G401.6 (cell line): Measurements from ENCODE around the gene CA4.
"Not testable (repeated sequence)": the region's sequence is repeated elsewhere in the genome, so short reads cannot be mapped to it uniquely, and the experiment has no call there.

Experiments
- FAIRE-seq: peaks from 2 replicates; lab custom pipeline; 2012; peaks lifted over from hg19 to GRCh38; lab: Jason Lieb, UNC

CA4 gene

DNA sequence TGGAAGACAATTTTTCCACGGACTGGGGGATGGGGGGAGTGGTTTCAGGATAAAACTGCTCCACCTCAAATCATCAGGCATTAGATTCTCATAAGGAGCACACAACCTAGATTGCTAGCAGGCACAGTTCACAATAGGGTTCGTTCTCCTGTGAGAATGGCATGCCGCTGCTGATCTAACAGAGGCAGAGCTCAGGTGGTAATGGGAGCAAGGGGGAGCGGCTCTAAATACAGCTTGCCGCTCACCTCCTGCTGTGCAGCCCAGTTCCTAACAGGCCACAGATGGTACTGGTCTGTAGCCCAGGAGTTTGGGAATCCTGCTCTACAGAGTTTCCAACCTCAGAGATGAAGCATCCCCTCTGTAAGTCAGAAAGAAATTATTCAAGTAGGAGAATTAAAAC lies 27.0 kb downstream of the CA4 start:
- not testable (repeated sequence) for FAIRE-seq

DNA sequence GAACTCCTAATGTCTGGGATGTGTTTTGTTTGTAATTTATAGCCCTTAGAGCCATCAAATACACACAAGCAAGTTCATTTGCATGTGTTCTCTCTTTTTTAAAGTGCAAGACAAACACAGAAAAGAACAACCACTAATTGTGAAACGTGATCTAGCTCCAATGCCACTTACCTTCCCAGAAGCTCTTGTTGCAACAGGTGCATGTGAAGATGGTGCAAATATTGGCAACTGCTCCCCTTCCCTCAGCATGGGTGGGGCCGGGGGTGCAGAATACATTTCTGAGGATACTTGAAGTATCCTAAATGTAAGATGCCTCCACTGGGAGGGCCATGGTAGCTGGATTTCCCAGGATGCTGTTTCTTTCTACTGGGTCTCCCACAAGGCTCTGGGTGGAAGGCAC lies 28.4 kb downstream of the CA4 start:
- FAIRE-seq = not testable (repeated sequence)

DNA sequence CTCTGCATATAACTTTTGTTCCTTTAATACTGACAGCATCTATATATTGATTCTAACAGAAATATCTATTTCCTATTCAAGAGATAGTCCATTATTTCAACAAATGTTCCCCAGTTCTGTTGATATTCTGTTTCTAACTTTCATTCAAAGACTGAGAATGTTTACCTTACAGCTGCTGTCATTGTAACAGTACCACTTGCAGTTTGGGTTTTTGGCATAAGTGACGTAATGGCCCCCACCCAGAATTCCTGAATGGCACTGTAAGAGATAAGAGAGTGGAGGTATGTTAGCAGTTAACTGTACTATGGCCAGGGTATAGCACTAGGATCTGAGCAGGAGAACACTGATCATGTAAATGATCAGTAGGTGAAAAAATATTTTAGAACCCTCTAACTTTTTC lies 30.6 kb downstream of the CA4 start:
- FAIRE-seq = not testable (repeated sequence)

DNA sequence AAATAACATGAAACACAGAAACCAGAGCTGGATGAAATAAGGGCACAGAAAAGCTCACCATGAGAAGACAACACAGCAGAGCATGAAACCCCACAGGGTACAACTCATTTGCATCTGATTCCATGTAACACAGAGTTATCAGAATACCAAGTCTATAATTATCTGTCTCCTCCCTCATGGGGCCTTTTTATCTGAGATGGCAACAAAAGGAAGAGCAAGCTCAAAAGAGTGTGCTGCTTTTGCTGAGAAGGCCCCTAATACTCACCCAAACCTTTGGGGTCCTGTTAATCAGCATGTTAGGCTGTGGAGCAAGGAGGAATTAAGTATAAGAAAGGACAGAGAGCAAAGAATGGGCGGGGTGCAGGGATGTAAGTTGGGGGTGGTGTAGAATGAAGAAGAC lies 36.6 kb downstream of the CA4 start:
- not testable (repeated sequence) for FAIRE-seq

DNA sequence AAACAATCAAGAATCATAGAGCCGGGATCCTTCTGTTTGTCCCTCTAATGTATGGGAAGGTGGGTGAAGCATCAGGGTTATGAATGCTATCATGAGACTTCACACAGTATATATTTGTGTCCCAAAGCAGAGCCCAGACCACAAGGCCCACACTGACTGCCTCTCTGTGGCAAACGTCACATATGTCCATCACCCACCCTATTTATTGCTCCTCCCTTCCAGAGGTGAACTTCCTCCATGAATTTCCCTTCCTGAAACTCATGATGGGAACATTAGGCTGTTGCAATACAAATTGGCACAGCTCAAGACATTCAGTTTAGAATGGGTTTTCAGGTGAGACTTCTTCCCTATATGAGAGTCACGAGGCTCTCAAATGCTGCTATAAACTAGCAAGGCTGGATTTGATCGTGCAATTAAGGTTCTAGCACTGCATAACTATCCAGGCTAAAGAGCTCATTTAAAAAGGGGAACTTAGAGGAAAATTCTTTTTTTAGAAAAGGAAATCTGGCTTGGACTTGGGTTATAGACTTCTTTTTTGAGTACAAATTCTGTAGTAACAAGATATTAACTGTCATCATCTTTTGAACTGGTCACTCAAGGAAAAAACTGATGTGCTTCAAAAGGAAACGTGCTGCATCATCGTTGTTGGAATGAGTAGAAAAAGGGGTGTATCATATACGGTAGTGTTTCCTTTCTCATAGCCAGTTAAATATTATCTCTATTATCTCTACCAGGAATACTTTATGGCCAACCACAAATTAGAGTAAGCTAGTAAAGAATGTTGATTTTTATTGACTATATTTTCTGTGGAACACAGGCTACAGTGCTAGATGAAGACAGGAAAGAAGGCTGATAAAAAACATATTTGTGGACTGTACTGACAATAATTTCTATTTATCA lies 37.3 kb downstream of the CA4 start:
- FAIRE-seq = not testable (repeated sequence)

DNA sequence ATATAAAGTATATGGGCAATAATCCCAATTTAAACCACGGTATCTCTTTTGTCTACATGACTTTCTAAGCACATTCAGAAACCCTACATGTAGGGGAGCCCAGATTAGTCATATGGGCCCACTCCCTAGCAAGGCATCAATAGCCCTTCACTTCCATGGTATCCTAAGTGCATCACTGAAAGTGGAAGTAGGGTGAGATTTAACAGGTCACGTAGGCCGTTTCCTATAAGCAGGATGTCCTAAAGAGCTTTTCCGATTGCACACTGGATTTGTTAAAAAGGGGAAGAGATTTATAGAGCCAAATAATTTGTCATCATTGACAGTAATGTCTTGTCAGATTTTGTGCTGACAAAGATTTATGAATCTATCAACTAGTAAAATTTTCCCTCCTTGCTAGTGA lies 39.0 kb downstream of the CA4 start:
- FAIRE-seq = no peak

DNA sequence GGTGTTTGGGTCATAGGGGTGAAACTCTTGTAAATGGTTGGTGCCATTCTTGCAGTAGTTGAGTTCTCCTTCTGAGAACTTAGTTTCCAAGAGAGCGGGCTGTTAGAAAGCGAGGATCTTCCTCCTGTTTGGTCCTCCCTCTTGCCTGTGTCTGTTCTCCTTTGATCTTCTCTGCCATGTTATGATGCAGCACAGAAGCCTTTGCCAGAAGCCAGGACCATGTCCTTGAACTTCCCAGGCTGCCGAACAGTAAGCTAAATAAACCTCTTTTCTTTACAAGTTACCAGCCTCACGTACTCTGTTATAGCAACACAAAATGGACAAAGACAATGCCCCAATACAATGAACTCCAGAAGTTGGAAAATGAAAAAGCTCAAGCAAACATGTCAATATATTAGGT lies 40.3 kb downstream of the CA4 start:
- FAIRE-seq = not testable (repeated sequence)

DNA sequence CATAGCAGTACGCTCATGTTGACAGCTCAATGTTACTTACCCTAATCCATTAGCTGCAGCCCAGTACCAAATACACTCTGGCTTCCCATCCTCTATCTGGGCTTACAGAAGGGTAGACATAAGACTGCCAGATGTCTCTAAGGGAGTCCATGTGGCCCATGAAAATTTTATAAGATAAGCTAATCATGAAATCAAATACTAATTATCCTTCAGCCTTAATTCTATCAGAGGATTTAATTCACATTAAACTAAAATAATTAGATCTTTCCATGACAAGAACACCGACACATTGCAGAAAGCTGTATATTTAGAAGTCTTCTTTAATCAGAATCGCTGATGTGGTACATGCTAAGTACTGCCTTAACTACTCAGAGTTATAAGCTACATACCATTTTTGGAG lies 43.3 kb downstream of the CA4 start:
- FAIRE-seq = not testable (repeated sequence)

DNA sequence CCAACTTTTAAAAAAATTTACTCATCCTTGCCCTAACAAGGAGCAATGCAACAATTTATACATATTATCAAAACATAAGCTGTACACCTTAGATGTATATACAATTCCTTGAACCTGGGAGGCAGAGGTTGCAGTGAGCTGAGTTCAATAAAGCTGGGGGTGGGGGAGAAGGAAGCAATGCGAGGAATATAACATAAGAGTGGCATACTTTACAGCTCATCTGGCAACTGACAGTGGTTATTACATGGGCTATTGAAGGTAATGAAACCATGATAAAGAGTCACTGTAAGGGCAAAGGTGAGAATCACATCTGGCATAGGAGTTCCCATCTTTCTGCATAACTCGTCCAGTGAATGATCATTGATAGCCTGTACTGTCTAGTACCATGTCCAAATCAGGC lies 43.7 kb downstream of the CA4 start:
- FAIRE-seq = no peak

DNA sequence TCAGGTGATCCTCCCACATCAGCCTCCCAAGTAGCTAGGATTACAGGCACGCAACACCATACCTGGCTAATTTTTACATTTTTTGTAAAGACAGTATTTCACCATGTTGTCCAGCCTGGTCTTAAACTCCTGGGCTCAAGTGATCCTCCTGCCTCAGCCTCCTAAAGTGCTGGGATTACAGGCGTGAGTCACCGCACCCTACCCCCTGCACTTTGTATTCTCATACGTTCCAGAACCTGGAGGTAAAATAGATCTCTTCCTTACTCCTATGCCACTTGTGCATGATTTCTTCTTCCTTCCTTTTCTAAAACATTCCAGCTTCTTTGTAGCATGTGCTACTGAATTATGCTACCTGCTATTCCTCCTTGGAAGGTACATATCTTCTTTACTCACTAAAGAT lies 44.4 kb downstream of the CA4 start:
- not testable (repeated sequence) for FAIRE-seq

DNA sequence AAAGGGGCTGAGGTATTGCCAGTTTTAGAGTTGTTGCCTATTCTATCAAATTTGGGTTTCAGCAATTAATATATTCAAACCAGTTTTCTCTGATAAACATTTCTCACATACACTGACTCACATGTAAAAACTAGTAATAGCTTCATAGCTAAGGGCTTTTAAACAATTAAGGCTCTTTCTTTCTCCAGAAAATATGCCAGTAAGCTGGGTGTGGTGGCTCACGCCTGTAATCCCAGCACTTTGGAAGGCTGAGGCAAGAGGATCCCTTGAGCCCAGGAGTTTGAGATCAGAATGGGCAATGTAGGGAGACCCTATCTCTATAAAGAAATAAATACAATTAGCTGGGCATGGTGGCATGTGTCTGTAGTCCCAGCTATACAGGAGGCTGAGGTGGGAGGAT lies 48.9 kb downstream of the CA4 start:
- not testable (repeated sequence) for FAIRE-seq

DNA sequence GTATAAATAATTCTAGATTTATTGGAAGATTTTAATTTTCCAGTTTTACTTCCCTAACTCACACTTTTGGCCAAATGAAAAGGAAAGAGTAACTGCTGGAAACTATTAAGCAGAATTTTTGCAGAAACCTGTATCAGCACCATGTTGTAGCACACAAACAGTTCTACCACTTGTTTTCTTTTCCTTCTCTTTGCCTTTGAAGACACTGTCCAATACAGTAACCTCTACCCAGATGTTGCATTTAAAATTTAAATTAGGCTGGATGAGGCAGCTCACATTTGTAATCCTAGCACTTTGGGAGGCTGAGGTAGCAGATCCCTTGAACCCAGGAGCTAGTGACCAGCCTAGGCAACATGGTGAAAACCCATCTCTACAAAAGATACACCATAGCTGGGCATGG lies 56.0 kb downstream of the CA4 start:
- FAIRE-seq = not testable (repeated sequence)

DNA sequence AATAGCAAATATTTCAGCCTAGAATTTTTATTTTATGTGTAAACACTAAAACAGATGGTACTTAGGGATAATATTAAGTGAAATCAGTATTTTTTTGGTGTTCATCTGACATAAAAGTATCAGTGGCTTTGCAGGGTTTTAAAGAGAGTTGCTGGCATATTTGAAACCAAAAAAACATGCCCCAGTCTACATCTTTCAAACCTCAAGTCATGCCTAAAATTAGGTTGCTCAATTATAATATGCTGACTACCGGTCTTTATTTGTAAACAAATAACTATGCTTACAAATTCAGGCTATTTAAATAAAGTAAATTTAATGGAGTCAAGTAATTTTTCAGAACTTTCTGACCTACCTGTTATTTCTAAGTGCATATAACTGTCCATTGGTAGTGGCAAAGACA lies 58.5 kb downstream of the CA4 start:
- not testable (repeated sequence) for FAIRE-seq
